Left renal pelvis (tissue), 4 donors: Measurements from ENCODE around the gene FHL3. TPM values are rescaled to one million over a fixed set of nuclear protein-coding genes. Genes with fewer than 3 reads are reported as not detected.

Source experiments
- DNase-seq, 4 donors: peaks; one replicate each; pipeline ENCODE4 v3.0.0-alpha.2; 2013; ENCODE audit warnings: low read depth in 4 of 4, low spot score in 3 of 4
- polyA plus RNA-seq, 4 donors: library from polyadenylated mRNA; unstranded; fragments of 120-200 nt; gene quantifications; one replicate each; pipeline ENCODE4 v1.2.1, GENCODE V29; 2013; ENCODE audit not compliant: insufficient read length in 4 of 4

Gene FHL3, protein sequence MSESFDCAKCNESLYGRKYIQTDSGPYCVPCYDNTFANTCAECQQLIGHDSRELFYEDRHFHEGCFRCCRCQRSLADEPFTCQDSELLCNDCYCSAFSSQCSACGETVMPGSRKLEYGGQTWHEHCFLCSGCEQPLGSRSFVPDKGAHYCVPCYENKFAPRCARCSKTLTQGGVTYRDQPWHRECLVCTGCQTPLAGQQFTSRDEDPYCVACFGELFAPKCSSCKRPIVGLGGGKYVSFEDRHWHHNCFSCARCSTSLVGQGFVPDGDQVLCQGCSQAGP
- polyA plus RNA-seq: 10 to 100 TPM; 18.0 to 39.2 (median 23.4) TPM

DNA sequence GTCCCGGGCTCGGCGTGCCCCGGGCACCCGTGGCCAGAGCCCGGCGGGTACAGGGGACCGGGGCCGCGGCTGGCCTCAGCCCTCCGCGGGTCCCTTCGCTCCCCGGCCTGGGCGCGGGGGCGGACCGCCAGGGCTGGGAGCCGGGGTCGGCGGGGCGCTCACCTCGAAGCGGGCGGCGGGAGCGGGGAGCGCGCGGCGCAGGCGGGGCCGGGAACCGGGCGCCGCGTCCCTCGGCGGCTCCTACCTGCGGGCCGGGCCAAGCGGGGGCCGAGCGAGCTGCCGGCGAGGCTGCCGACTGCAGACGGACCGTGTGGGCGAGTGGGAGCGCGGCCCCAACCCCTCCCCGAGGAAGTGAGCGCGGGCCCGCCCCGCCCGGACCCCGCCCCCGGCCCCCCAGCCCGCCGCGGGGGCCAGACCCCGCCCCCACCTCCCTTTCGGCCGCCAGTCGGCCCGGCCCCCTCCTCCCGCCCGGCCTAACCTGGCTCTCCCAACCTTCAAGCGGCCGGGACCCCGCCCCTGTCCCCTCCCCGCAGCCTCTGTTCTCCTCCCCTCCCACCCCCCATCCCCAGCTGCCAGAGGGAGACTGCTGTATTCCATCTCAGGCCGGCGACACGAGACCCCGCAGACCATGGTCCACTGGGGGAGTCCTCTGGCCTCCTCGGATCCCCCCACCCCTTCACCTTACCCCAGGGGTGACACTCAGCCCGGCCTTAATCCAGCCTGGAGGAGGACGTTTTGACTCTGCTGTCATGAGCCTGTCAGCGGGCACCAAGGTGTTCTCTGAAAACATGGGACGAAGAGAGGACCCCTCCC is at the start of gene FHL3:
Gene FHL3, minus strand, starts transcription at position 320 of the 813 bp plus-strand sequence. CDS start 6,102 bp downstream, outside the sequence.
- DNase-seq: no peak

DNA sequence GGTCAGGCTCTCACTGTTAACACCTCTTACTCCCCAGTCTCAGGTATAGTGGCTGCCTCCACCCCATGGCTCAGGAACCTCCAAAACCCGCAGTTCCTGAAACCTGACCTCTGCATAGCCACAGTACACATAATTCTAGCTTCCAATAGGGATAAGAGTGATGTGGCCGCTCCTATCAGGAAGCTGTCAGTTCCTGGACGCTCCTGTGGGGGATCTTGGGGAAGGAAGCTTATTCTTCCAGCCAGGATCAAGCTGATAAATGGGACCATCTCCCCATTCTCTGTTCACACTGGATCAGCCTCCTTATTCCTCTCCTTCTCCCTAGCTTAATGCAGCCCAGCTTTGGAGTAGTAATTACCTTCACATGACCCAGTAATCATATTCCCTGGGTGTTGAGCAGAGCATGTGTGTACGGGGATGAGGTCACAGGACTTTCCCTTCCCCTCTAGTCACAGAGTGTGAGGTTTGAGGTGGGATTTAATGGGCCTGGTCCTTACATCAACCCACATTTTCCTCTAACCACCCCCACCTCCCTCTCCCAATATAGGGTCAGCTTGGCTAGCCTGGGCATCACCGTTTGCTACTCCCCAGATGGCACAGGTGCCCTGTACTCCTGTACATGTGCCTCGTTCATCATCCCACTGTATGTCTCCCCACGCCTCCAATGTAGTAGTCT is 48.2 kb upstream of the FHL3 start:
- DNase-seq: no peak

DNA sequence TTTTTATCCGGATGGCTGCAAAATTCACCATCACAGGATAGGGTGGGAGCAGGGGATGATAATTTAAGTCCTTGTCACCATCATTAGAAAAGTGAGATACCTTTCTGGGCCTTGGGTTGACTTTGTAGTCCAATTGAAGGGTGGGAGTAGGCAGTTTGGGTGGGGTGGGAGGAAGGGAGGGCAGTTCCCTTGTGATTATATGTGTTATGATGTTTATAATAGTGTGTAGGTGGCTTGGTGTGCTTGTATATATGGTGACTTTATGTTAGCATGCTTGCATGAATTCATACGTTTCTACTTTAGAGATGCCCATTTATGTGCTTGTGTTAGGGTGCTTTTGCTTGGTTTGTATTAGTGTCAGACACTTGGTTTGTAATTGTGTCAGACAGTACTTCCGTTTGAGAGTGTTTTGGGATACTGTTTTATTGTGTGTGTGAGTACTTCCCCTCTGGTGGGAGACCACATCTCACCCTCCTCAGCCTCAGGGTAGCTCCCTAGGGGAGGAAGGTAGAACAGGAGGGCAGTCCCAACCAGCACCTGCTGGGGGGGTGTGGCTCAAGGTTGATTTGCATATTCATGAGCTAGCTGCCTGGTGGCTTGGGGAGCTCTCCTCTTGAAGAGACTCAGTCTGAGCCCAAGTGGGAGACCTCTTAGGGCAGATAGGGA is 47.6 kb upstream of the FHL3 start:
- no peak for DNase-seq

DNA sequence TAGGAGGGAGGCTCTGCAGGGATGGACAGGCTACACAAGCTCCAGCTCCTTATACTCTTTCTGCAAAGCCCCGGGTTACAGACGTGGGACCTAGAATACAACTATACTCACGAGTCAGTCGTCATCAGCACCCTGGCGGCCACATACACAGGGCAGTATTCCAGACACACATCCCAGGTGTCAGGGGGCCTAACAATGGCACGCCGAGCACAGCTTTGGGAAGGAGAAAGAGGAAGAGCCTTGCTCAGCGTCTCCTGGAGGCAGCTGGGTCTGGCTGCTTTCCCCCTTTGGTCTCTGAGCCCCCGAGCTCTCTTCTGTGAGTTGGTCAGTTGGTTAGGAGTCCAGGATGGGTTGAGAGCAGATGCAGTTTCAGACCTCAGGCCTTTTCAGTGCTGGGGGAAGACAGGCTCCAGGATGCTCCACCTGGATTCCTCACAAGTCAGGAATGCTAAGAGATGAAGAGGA is 45.8 kb upstream of the FHL3 start:
- DNase-seq: no peak

DNA sequence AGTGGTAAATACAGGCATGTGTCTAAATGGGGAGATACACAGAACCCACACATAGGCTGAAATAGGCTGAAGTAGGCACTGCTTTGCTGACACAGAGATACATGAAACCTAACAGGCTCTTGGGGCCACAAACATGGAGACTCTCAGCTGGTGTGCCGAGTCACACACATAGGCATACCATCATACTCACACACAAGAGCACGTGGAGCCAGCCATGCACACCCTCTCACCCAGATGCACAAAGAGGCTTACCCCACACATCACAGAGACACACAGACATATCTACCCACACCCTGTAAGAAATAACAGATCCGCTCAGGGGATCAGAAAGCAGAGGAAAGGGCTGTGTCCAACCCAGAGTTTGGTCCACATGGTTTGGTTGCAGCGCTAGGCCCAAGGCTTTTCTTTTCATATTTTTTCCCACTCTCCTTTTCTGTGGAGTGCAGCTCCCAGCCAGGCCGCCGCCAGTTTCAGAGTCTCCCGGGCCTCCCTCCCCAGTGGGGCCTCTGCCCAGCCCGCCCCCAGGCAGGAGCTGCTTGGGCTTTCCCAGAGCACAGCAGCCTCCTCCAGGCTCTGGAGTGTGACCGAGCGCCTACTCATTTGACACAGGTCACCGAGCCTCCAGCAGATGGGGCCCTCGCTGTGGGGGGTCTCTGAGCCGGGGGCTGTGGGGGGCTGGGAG is 45.2 kb upstream of the FHL3 start:
- DNase-seq: no peak

DNA sequence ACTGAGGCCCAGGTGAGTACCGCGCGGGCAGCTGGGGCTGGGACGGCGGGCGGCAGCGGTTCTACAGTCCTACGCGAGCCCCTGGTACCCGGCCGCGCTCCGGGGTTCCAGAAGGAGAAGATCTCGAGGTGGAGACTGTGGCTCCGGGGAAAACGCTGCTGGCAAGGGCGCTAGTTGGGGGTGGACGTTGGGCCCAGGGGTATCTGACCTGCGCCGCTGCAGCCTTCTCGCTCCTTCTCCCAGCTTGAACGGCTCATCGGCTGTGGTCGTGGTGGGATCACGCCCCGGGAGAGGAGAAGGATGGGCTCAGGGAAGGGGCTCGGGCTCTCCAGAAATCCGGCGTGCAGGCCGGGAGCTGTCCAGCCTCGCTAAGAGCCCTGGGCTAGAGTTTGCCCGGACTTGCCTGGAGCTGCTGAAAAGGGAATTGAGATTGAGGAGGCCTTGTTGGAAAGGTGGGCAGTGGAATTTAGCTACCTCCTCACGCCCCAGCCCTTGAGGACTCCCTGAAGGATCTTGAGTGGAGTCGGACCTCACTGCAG is 42.4 kb upstream of the FHL3 start:
- no peak for DNase-seq

DNA sequence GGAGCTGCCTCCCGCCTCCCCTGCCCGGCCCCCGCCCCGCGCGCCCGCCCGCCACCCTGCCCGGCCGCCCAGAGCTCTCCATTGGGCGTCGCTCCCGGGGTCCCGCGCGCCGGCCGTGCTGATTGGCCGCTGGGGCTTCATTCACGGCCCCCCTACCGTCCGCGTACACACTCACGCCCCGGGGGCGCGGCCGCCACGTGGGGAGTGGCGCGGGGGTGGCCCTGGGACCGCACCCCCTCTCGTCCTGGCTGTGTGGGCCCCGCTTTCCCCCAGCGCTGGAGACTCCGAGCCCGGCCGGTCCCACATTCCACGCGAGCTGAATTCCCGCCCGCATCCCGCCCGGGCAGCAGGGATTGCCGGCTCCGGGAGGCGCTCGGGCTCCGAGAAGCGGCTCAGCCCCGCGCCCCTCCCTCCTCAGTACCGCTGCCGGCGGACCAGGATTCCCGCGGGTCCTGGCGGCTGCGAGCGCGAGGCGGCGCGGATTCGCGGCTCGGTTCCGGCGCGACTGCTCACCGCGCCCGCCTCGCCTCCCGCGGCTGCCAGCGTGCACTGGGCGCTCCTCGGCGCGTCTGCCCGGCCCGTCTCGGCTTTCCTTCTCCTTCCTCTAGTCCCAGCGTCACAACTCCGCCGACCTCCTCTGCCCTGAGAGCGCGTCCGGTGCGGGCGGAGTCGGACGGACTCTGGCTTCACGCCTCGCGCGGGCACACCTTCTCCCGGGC is 41.7 kb upstream of the FHL3 start:
- DNase-seq: no peak

DNA sequence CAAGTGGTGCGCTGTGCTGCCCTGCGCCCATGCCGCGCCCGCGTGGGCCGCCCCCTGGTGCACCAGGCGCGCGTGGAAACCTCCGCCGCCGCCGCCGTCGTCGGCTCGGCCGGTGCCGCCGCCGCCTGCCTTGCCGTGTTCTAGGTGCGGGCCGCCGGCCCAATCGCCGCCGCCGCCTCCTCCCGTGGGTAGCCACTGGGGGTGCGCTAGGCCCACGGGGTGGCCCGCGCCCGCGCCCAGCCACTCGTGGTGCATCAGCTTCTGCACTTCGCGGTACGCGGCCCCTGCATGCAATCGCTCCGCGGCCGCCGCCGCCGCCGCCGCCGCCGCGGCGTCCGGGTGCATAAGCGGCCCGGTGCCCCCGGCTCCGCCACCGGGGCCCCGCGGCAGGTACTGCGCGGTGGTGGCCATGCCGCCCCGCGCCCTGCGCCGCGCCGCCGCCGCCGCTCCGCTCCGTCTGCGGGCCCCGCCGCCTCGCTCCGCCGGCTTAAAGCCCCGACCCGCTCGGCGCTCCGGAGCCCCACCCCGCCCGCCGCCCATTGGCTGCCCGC is 41.1 kb upstream of the FHL3 start, which contains the start of gene POU3F1:
Gene POU3F1, minus strand, starts transcription at position 461 of the 551 bp plus-strand sequence. Its CDS starts 50 bp downstream, at position 411.
- no peak for DNase-seq

DNA sequence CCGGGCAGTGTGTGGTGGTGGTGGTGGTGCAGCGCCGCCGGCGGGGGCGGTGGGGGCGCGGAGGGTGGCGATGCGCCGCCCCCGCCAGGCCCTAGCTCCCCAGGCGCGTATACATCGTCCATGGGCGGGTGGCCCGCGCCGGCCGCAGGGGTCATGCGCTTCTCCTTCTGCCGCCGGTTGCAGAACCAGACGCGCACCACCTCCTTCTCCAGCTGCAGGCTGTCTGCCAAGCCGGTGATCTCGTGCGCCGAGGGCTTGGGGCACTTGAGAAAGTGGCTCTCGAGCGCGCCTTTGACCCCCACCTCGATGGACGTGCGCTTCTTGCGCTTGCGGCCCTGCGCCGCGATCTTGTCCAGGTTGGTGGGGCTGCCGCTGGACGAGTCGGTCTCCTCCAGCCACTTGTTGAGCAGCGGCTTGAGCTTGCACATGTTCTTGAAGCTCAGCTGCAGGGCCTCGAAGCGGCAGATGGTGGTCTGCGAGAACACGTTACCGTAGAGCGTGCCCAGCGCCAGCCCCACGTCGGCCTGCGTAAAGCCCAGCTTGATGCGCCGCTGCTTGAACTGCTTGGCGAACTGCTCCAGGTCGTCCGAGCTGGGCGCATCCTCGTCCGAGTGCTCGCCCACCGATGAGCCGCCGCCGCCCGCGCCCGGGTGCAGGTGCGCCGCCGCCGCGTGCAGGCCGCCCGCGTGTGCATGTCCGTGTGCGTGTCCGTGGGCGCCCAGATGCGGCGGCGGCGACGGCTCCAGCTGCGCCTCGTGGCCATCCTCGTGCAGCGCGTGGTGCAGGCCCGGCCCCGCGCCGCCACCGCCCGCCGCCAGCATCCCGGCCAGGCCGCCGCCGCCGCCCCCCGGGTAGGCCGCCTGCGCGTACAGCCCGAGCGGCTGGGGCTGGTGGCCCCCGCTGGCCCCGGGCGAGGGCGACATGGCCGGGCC is 40.4 kb upstream of the FHL3 start:
- DNase-seq: no peak

DNA sequence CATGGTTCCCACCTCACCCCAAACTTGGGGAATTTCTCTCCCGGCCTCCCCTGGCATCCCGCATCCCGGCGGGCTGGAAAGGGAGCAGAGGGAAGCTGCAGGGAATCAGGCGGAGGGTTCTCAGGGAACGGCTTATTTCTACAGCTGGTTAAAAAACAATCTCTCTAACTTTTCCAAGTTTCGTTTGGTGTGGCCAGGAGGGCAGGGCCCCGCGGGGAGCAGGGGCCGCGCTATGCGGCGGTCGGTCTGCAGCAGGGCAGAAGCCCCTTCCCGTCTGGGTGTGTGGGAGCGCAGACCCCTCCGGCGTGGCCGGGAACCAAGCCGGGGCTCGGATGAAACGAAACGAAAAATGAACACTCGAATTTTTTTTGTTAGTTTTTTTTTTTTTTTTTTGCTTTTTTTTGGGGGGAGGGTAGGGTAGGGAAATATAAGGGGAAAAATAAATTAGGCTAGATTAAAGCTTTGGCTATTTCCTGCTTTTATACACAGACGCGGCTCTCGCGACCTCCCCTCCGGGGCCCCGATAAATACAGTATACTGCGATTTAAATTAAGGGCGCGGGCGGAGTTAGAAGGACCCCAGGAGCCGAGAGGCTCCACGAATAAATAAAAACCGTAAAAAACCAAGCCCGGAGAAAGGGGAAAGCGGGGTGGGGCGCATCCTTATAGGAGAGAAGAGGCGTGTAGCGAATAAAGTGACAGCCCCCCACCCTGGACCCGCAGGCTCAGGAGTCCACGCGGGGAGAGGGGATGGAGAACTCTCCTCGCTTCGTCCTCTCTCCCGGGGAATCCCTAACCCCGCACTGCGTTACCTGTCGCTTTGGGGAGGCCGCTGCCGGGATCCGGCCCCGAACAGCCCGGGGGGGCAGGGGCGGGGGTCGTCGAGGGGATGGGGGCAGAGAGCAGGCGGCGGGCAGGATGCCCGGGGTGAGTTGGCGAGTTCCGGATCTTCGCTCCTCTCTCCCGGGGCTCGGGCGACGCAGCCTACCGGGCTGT is 39.2 kb upstream of the FHL3 start:
- no peak for DNase-seq

DNA sequence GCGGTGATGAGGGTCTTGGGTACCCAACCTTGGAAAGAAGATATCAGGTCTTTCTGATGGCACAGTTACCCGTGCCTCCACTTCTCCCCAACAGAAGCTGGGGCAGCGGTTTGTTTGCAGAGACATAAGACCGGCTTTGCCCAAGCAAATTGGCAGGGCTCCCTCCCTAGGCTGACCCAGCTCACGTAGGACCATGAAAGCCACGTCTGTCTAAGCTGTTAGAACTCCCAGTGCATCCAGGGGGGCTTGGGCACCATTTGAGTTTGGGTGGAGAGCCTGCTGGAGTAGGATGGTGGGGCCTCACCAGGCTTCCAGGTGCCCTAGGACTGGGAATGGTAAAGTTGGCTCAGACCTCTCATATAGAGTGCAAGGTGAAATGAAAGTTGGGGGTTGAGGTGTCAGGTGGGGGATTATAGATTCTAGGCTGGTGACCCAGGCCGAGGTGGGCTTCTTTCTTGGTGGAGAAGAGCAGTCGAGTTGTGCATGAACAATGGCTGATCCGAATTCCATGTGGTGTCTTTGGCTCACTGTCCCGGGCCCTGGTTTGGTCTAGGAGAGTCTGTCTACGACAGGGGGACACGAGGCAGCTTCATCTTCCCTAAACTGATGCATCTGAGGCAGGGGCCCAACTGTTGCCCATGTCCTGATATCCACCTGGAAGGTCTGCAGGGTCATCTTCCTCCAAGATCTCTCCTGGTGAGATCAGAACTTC is 37.9 kb upstream of the FHL3 start:
- no peak for DNase-seq

DNA sequence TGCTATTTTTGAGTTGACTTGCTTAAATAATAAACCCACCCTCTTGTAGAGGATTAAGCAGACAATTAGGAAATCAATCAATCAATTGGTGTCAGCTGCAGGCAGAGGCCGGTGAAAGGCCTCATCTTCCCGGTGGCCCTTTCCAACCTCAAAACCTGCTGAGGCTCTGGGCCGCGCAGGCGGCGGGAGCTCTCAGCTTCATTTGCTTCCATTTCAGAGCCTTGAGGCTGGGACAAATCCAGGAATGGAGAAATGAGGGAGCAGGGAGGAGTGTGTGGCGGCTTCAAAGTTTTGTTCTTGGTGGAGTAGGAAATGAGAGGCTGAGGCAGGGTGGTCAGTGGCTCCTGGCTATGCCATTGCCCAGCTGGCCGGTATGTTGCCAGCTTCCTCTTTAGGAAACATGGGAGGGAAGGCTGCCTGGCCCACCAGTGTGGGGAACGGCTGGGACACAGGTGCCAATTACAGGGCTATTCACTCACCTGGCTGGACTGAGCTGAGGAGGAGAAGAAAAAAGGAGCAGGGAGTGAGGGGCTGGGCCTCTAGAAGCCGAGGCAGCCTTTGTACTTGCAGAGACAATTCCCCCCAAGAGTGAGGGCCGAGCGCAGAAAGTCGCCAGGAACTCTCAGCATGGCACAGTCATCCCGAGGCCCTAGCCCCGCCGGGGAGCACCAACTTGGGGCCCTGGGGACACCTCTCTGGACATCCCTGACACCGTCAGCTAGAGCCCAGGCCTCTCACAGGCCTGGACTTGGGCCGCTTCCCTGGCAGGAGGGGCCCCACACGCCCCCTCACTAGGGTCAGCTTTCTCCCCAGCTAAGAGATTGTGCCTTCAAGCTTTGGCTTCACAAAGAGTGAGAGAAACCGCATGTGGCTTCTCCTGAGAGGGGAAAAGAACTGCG is 36.9 kb upstream of the FHL3 start:
- no peak for DNase-seq

DNA sequence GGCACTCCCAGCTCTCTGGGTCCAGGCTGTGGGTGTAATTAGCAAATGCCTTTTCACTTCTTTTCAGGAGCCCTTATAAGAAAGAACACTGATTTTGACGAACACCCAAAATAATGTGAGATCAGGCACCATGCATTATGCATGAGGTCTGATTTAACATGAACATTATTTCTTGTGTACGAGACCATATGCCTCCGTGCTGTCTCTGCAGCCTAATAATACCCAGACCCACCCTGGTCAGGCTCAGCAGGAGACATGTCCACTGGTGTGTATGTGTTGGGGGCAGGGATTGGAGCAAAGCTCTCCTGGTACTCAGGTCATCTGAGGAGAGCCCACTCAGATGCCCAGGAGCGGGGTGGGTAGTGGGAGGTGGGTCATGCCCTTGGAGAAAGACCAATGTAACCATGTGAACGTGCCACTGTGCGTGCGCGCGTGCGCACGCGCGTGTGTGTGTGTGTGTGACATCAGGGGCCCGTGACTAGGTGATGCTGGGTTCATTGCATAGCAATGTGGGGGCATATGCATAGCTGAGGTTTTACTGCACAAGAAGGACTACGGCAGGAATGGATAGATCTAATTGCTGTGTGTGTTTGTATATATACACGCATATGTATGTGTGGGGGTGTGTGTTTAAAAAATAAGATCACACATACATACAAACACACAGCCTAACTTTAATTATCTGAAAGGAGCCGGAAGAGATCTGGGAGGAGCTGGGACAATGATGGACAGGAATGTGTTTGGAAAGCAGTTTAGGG is 34.2 kb upstream of the FHL3 start:
- no peak for DNase-seq

DNA sequence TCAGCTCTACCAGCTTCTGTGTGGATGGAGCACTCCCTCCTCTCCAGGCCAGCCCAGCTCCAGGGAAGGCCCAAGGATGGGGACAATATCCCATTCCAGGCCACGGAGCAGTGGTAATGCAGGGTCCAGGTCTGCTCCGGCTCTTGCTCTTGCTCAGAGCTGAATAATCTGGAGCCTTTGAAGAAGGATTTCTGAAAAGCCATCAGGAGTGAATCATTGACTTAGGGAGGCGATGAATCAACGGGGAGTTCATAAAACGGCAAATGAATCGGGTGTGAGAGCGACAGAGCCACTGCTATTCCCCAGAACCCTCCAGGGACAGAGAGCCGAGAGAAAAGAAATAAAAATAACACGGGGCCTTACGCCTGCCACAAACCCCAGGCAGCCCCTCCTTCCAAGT is 33.5 kb upstream of the FHL3 start:
- DNase-seq: no peak
